ENCODE data around the gene GJB2. TPM values are rescaled to one million over a fixed set of nuclear protein-coding genes. Genes with fewer than 3 reads are reported as not detected.

GJB2 gene
- total RNA-seq, 1 donor from 2014 or later: 4.6 TPM

- DNase-seq (ENCODE audit: low read depth): no peak
- H3K9me3 Mint-ChIP-seq (ENCODE audit: unreplicated experiment): peaks cover 4% of the 10 kb centered on the region
- no peaks in the 10 kb centered on the region for H3K36me3 ChIP-seq (ENCODE audit: insufficient read depth, low read length)
- no peaks in the 10 kb centered on the region for H3K9me3 ChIP-seq (ENCODE audit: insufficient read depth, low read depth, low read length)
- H3K27ac ChIP-seq (ENCODE audit: low read depth, low read length): no peak overlapping the region
- peaks cover 5% of the 10 kb centered on the region for H3K4me1 Mint-ChIP-seq (ENCODE audit: low read depth, unreplicated experiment)
- H3K9ac ChIP-seq (ENCODE audit: low read length): no peak overlapping the region
- peak overlapping the region; percentile 86 for H3K4me2 ChIP-seq (ENCODE audit: low read length)
- H3K79me2 ChIP-seq (ENCODE audit: insufficient read depth, low read length): no peaks in the 10 kb centered on the region
- no peak overlapping the region for H3K4me3 Mint-ChIP-seq (ENCODE audit: unreplicated experiment)
- H3K27me3 Mint-ChIP-seq (ENCODE audit: low read depth, unreplicated experiment): peaks cover 46% of the 10 kb centered on the region
- H2AFZ ChIP-seq (ENCODE audit: low read depth, low read length): peak overlapping the region; percentile 54
- peaks cover 43% of the 10 kb centered on the region for H3K27me3 ChIP-seq (ENCODE audit: insufficient read depth, low read length)
- H4K20me1 ChIP-seq (ENCODE audit: insufficient read depth, low read length): no peaks in the 10 kb centered on the region
- TF ChIP-seq EZH2 (IDR thresholded peaks at IDR 0.05; ENCODE audit: insufficient read depth, low read length): no peak
- H3K4me3 ChIP-seq (ENCODE audit: insufficient read depth, low read depth, low read length): peak overlapping the region; percentile 55
- FAIRE-seq: no peak
- no peak overlapping the region for H3K27ac Mint-ChIP-seq (ENCODE audit: unreplicated experiment)
- no peaks in the 10 kb centered on the region for H3K36me3 Mint-ChIP-seq (ENCODE audit: low read depth, unreplicated experiment)
- H3K4me1 ChIP-seq (ENCODE audit: insufficient read depth, low read length): peaks cover 5% of the 10 kb centered on the region
These were observed 30.8 kb downstream of the GJB2 start for GRCh38 chr13:20161951-20162300.

- Histone ChIP-seq H3K4me2 (ENCODE audit: low read length) (peak overlapping the region; percentile 86), H3K27me3 (ENCODE audit: insufficient read depth, low read length) (peaks cover 44% of the 10 kb centered on the region), H2AFZ (ENCODE audit: low read depth, low read length) (peak overlapping the region; percentile 54), H3K36me3 (ENCODE audit: insufficient read depth, low read length) (no peaks in the 10 kb centered on the region), H3K79me2 (ENCODE audit: insufficient read depth, low read length) (no peaks in the 10 kb centered on the region), H3K9me3 (ENCODE audit: insufficient read depth, low read depth, low read length) (no peaks in the 10 kb centered on the region), H3K4me1 (ENCODE audit: insufficient read depth, low read length) (peaks cover 5% of the 10 kb centered on the region), H3K4me3 (ENCODE audit: insufficient read depth, low read depth, low read length) (peak overlapping the region; percentile 55), H4K20me1 (ENCODE audit: insufficient read depth, low read length) (no peaks in the 10 kb centered on the region), H3K27ac (ENCODE audit: low read depth, low read length) (no peak overlapping the region), H3K9ac (ENCODE audit: low read length) (no peak overlapping the region)
- no peak overlapping the region for H3K27ac Mint-ChIP-seq (ENCODE audit: unreplicated experiment)
- H3K27me3 Mint-ChIP-seq (ENCODE audit: low read depth, unreplicated experiment): peaks cover 41% of the 10 kb centered on the region
- H3K4me3 Mint-ChIP-seq (ENCODE audit: unreplicated experiment): peak overlapping the region; percentile 45
- H3K9me3 Mint-ChIP-seq (ENCODE audit: unreplicated experiment): peaks cover 4% of the 10 kb centered on the region
- TF ChIP-seq CTCF (IDR thresholded peaks at IDR 0.05; ENCODE audit: insufficient read depth, low read depth, low read length) (no peak), EZH2 (IDR thresholded peaks at IDR 0.05; ENCODE audit: insufficient read depth, low read length) (peak; percentile 70)
- no peaks in the 10 kb centered on the region for H3K36me3 Mint-ChIP-seq (ENCODE audit: low read depth, unreplicated experiment)
- peaks cover 5% of the 10 kb centered on the region for H3K4me1 Mint-ChIP-seq (ENCODE audit: low read depth, unreplicated experiment)
- FAIRE-seq: no peak
- no peak for DNase-seq (ENCODE audit: low read depth)
These were observed 31.3 kb downstream of the GJB2 start for GRCh38 chr13:20161275-20161950.

GRCh38 chr13:20160306-20161274 lies 32.1 kb downstream of the GJB2 start, which contains the start of gene GJA3:
TSS of gene GJA3 (minus strand) at chr13:20161052. CDS start at chr13:20143288, 17,764 bp downstream.
- Mint-ChIP-seq H3K36me3 (ENCODE audit: low read depth, unreplicated experiment) (no peaks in the 10 kb centered on the region), H3K9me3 (ENCODE audit: unreplicated experiment) (peaks cover 4% of the 10 kb centered on the region), H3K27ac (ENCODE audit: unreplicated experiment) (peak within 1 kb of the TSS; percentile 41), H3K4me1 (ENCODE audit: low read depth, unreplicated experiment) (peaks cover 5% of the 10 kb centered on the region), H3K4me3 (ENCODE audit: unreplicated experiment) (peak within 1 kb of the TSS; percentile 85), H3K27me3 (ENCODE audit: low read depth, unreplicated experiment) (peaks cover 33% of the 10 kb centered on the region)
- no peak for FAIRE-seq
- no peaks in the 10 kb centered on the region for H3K9me3 ChIP-seq (ENCODE audit: insufficient read depth, low read depth, low read length)
- H3K9ac ChIP-seq (ENCODE audit: low read length): peak within 1 kb of the TSS; percentile 45
- no peak within 1 kb of the TSS for H3K27ac ChIP-seq (ENCODE audit: low read depth, low read length)
- peak within 1 kb of the TSS; percentile 54 for H2AFZ ChIP-seq (ENCODE audit: low read depth, low read length)
- peak within 1 kb of the TSS; percentile 86 for H3K4me2 ChIP-seq (ENCODE audit: low read length)
- peaks cover 42% of the 10 kb centered on the region for H3K27me3 ChIP-seq (ENCODE audit: insufficient read depth, low read length)
- H3K4me3 ChIP-seq (ENCODE audit: insufficient read depth, low read depth, low read length): peak within 1 kb of the TSS; percentile 55
- H3K36me3 ChIP-seq (ENCODE audit: insufficient read depth, low read length): no peaks in the 10 kb centered on the region
- TF ChIP-seq CTCF (IDR thresholded peaks at IDR 0.05; ENCODE audit: insufficient read depth, low read depth, low read length): no peak
- no peak for TF ChIP-seq EZH2 (IDR thresholded peaks at IDR 0.05; ENCODE audit: insufficient read depth, low read length)
- no peaks in the 10 kb centered on the region for H3K79me2 ChIP-seq (ENCODE audit: insufficient read depth, low read length)
- H4K20me1 ChIP-seq (ENCODE audit: insufficient read depth, low read length): no peaks in the 10 kb centered on the region
- peaks cover 5% of the 10 kb centered on the region for H3K4me1 ChIP-seq (ENCODE audit: insufficient read depth, low read length)
- DNase-seq (ENCODE audit: low read depth): peak; percentile 18
